Adipocyte (in vitro differentiated cells): Measurements from ENCODE around the gene CAND2.

Experiments
- DNase-seq: peaks from one replicate; pipeline ENCODE4 v3.0.0-alpha.2; 2015; ENCODE audit warnings: low read depth
- H3K27me3 ChIP-seq: replicated peaks from 2 replicates; pipeline ENCODE4 v1.7.0; 2013; ENCODE audit warnings: mild to moderate bottlenecking, low read length, moderate library complexity; ENCODE audit not compliant: control insufficient read depth, insufficient read depth
- H3K36me3 ChIP-seq: 2 replicates; pipeline ENCODE4 v1.7.0; 2013; ENCODE audit warnings: low read length, mild to moderate bottlenecking, moderate library complexity; ENCODE audit not compliant: control insufficient read depth, insufficient read depth, severe bottlenecking
- H3K4me1 ChIP-seq: 2 replicates; pipeline ENCODE4 v1.7.0; 2013; ENCODE audit warnings: mild to moderate bottlenecking, low read length, moderate library complexity; ENCODE audit not compliant: control insufficient read depth, insufficient read depth
- H3K4me3 ChIP-seq: 2 replicates; pipeline ENCODE4 v1.7.0; 2013; ENCODE audit warnings: mild to moderate bottlenecking, low read length, moderate library complexity
- H3K9ac ChIP-seq: 2 replicates; pipeline ENCODE4 v1.7.0; 2013; ENCODE audit warnings: mild to moderate bottlenecking, low read length, moderate library complexity
- H3K9me3 ChIP-seq: 2 replicates; pipeline ENCODE4 v1.7.0; 2013; ENCODE audit warnings: mild to moderate bottlenecking, low read length, moderate library complexity; ENCODE audit not compliant: control insufficient read depth

CAND2 gene

DNA sequence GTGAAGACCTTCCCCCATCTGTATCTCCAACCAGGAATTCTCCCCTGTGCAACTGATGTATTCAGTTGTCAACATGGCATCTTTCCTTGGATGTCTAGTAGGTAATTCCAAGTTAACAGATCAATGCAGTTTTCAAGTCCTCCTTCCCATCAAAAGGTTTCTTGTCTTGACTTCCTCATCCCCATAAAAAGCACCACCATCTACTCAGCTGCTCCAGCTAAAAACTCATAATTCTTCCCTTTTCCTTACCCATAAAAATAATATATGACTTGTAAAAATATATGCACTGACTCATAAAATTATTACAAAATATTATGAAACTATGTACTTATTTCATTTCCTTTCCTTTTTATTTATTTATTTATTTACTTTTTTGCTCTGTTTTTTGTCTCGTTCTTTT lies 5.0 kb upstream of the CAND2 start:
- DNase-seq: no peak
- Histone ChIP-seq H3K9me3 (no peaks in the 10 kb centered on the region), H3K9ac (no peak overlapping the region), H3K36me3 (no peaks in the 10 kb centered on the region), H3K4me3 (no peak overlapping the region), H3K4me1 (no peaks in the 10 kb centered on the region), H3K27me3 (peaks cover 13% of the 10 kb centered on the region)

DNA sequence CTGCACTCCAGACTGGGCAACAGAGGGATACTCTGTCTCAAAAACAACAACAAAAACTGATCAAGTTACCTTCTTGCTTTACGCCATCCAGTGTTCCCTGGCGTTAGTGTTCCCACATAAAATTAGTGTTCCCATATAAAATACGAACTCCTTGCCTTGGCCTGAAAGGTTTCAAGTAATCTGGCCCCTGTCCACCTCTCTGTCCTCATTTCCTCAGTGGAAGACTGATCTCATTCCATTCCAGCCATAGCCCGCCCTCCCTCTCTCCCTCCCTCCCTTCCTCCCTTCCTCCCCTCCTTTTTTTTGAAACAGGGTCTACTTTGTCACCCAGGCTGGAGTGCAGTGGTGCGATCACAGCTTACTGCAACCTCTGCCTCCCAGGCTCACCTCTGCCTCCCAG lies 2.8 kb upstream of the CAND2 start:
- H3K36me3 ChIP-seq: no peaks in the 10 kb centered on the region
- DNase-seq: no peak
- no peak overlapping the region for H3K9ac ChIP-seq
- H3K27me3 ChIP-seq: peaks cover 13% of the 10 kb centered on the region
- no peaks in the 10 kb centered on the region for H3K4me1 ChIP-seq
- no peak overlapping the region for H3K4me3 ChIP-seq
- no peaks in the 10 kb centered on the region for H3K9me3 ChIP-seq

DNA sequence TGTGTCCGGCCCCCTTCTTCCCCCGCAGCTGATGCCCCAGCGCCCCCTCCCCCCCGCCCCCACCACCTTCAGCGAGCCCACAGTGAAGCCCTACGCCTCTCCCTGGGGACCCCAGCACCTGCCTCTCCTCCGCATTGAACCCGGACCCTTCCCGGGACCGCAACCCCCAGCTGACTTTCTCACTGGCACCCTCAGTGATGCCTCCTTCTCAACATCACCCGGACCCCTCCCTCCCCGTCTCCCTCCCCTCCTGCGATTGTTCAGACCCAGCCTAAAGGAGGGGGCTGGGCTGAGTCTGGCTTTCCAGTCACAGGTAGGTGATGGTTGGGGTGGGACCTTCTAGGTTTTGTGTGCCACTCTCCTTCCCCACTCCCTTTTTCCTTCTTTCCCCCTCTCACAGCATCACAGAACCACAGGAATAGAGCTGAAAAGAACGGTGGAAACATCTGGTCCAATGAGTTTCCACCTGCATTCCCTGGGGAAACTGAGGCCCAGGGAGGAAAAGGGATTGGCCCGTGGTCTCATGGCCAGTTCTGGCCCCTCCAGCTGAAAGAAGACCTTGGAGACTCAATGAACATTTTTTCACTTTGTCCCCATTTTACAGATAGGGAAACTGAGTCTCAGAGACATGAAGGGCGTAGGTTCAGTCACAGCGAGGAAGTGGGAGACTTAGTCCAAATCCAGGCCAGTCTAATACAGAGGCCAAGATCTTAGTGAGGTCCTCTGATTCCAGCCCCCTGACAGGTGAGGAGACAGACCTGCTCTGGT lies 828 bp downstream of the CAND2 start:
- Histone ChIP-seq H3K9me3 (no peaks in the 10 kb centered on the region), H3K4me3 (no peak overlapping the region), H3K36me3 (no peaks in the 10 kb centered on the region), H3K27me3 (peaks cover 7% of the 10 kb centered on the region), H3K4me1 (no peaks in the 10 kb centered on the region), H3K9ac (no peak overlapping the region)
- DNase-seq: no peak

DNA sequence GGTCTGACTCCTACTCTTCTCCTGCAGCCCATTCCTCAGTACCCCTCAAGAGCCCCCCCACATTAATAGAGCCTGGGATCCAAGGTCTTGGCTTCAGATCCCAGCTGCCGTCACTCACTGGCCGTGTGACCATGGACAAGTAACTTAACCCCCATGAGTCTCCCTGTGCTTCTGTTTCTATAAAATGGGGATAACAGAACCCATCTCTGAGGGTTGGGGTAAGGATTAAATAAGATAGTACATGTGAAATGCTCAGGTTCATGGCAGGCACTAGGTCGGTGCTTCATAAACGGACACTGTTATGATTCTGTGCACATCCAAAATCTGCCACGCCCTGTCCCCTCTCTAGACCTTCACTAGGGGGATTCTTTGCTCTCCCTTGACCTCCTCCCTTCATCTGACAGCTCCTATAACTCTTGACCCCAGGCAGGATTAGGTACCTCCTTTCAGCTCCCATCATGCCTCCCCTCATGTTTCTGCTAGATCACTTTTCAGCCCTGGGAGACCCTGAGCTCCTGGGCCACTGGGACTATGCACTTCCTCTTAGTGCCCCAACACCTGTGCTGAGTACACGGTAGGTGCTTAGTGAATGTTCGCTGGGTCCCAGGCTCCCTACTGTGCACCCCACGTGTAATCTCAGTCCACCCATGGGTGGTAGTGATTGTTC lies 1.5 kb downstream of the CAND2 start:
- Histone ChIP-seq H3K4me1 (no peaks in the 10 kb centered on the region), H3K27me3 (peaks cover 7% of the 10 kb centered on the region), H3K36me3 (no peaks in the 10 kb centered on the region), H3K4me3 (no peak overlapping the region), H3K9ac (no peak overlapping the region), H3K9me3 (no peaks in the 10 kb centered on the region)
- DNase-seq: no peak

DNA sequence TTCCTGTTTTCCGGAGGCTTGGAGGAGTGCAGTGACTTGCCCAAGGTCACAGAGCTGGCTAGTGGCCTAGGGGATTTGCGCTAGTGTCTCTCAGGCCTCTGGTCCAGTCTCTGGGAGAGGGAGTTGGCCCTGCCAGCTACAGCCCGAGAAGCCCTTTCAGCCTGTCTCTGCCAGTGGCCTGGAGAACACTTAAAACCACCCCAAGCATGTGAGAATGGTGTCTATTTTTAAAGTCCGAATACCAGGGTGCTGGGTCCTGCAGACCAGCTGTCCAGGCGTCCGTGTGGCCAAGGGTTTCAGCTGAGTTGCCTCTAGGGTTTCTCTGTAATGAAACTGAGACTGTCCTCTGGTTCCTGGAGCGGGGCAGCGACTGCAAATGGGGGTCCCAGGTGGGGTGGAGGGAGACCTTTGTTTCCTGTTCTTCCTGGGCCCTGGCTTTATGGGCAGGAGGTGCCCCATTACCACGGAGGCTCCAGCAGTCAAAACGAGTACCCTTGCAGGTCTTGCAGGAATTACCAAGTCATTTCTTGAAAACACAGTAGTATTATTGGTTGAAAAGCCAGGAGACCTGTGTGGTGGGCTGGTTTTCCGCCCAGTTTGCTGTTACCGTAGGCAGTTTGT lies 2.2 kb downstream of the CAND2 start:
- Histone ChIP-seq H3K9ac (no peak overlapping the region), H3K9me3 (no peaks in the 10 kb centered on the region), H3K27me3 (peaks cover 7% of the 10 kb centered on the region), H3K4me3 (no peak overlapping the region), H3K4me1 (no peaks in the 10 kb centered on the region), H3K36me3 (no peaks in the 10 kb centered on the region)
- no peak for DNase-seq

DNA sequence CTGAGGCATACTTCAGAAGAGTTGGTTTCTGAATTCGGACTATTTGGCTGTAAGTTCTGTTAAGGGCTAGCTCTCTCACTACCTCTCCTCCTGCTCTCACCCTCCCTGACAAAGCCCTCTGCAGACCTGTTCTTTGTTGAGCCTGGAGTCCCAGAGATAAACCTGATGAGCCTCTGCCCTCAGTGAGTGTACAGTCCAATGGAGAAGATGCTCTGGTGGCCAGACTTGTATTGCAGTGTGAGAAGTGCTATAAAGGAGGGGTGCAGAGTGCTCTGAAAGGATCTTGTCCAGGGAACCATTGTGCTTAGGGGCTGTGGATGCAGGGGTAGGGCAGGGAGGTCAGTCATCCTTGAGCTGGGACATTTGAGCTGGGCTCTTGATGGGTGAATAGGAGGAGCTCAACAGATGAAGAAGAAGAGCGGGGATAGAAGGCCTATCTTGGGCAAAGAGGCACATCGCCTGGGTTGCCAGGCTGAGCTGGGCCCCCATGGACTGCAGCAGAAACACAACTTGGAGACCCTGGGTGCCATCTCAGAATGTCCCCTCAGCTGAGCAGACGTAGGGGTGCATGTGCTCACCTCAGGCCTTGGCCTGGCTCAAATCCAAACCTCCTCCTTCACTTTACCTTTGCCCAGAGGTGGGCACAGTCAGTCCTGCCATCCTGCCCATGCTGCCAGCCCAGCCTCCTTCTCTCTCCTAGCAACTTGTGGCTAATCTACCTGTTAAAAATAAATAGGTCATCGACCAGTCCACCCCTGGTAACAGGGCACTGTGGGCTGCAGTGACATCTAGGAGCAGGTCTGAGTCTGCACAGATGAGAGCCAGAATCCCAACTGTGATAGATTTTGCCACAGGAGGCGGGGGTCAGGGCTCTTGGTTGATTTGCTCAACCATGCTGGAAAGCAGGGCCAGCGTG lies 3.3 kb downstream of the CAND2 start:
- no peaks in the 10 kb centered on the region for H3K4me1 ChIP-seq
- no peaks in the 10 kb centered on the region for H3K36me3 ChIP-seq
- H3K27me3 ChIP-seq: peaks cover 7% of the 10 kb centered on the region
- H3K4me3 ChIP-seq: no peak overlapping the region
- no peak overlapping the region for H3K9ac ChIP-seq
- H3K9me3 ChIP-seq: no peaks in the 10 kb centered on the region
- no peak for DNase-seq

DNA sequence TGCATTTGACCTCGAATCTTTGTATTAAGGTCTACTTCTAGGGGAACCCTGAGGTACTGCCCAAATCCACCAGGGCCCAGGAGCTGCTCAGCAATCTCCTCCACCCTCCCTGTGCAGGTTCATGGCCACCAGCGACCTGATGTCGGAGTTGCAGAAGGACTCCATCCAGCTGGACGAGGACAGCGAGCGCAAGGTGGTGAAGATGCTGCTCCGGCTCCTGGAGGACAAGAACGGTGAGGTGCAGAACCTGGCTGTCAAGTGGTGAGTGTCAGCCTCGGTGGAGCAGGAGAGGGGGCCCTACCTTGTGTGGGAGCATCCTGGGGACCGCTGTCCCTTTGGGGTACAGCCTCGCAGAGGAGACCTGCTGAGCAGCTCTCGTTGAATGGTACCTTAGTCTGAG lies 6.9 kb downstream of the CAND2 start:
- no peak overlapping the region for H3K9ac ChIP-seq

DNA sequence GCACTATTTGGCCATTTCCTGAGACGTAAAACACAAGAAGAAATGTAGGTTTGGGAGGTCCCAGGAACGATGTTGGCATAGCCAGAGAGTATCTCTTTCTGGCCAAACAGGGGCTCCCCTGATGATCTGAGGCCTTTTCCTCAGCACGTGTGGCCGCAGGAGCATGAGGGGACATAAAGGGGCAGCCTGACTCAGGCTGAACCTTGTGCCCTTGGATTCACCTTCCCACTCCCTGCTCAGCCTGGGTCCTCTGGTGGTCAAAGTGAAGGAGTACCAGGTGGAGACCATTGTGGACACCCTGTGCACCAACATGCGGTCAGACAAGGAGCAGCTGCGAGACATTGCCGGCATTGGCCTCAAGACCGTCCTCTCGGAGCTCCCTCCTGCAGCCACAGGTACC lies 10.6 kb downstream of the CAND2 start:
- no peaks in the 10 kb centered on the region for H3K27me3 ChIP-seq
- no peaks in the 10 kb centered on the region for H3K36me3 ChIP-seq
- peaks cover 15% of the 10 kb centered on the region for H3K4me1 ChIP-seq
- no peak overlapping the region for H3K4me3 ChIP-seq
- no peak for DNase-seq
- no peak overlapping the region for H3K9ac ChIP-seq
- H3K9me3 ChIP-seq: no peaks in the 10 kb centered on the region

More for the DNA sequence above, 6.9 kb downstream of the CAND2 start:
- H3K27me3 ChIP-seq: no peaks in the 10 kb centered on the region
- no peak overlapping the region for H3K4me3 ChIP-seq
- no peaks in the 10 kb centered on the region for H3K36me3 ChIP-seq
- DNase-seq: no peak
- peaks cover 4% of the 10 kb centered on the region for H3K4me1 ChIP-seq
- no peaks in the 10 kb centered on the region for H3K9me3 ChIP-seq

DNA sequence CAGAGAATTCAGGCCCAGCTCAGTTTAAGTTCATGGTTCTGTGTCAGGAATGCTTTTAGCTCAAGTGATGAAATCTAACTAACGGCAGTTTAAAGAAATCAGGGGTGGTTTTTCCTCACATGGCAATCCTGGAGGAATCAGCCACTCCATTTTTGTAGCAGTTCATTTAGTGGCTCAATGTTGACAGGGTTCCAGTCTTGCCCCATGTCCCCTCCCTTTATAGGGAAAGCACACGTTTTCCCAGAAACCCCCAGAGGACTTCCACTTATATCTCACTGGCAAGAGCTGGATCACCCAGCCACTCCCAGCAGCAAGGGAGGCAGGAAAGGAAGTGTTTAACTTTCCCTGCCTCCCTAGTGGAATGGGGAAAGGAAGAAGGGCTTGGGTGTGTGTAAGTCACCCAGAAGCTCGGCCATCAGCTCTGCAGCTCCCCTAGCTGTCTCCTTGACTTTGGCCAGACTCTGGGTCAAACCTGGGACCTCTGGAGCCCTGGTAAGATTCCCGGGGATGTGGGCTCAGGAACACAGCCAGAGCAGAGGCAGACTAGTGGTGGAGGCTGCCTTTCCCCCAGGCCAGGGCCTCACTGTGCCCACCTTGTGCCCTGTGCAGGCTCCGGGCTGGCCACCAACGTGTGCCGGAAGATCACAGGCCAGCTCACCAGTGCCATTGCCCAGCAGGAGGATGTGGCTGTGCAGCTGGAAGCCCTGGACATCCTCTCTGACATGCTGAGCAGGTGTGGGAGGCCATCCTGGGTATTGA lies 11.3 kb downstream of the CAND2 start:
- Histone ChIP-seq H3K4me3 (no peak overlapping the region), H3K4me1 (peaks cover 15% of the 10 kb centered on the region), H3K36me3 (no peaks in the 10 kb centered on the region), H3K9ac (no peak overlapping the region), H3K9me3 (no peaks in the 10 kb centered on the region), H3K27me3 (no peaks in the 10 kb centered on the region)
- no peak for DNase-seq

DNA sequence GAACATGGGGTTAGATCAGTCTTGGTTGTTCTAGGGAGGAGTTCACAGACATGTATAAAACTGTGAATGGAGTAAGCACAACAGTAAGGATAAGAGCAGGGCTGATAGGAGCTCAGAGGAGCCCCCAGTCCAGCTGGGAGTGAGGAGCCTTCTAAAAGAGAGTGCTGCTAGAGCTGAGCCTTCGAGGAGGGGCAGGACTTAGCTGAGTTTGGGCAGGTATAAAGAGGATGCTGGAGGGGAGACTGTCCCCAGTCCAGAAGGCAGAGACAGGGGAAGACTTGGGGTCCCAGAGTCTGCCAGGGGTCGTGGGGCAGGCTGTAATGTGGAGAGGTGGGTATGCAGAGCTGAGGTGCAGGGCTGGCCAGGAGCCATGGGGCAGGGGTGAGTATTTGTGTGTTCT lies 12.1 kb downstream of the CAND2 start:
- no peak overlapping the region for H3K4me3 ChIP-seq
- peaks cover 15% of the 10 kb centered on the region for H3K4me1 ChIP-seq
- no peaks in the 10 kb centered on the region for H3K36me3 ChIP-seq
- H3K9ac ChIP-seq: no peak overlapping the region
- H3K9me3 ChIP-seq: no peaks in the 10 kb centered on the region
- no peak for DNase-seq
- no peaks in the 10 kb centered on the region for H3K27me3 ChIP-seq
